ENCODE data around the gene OTC.

Gene OTC

DNA sequence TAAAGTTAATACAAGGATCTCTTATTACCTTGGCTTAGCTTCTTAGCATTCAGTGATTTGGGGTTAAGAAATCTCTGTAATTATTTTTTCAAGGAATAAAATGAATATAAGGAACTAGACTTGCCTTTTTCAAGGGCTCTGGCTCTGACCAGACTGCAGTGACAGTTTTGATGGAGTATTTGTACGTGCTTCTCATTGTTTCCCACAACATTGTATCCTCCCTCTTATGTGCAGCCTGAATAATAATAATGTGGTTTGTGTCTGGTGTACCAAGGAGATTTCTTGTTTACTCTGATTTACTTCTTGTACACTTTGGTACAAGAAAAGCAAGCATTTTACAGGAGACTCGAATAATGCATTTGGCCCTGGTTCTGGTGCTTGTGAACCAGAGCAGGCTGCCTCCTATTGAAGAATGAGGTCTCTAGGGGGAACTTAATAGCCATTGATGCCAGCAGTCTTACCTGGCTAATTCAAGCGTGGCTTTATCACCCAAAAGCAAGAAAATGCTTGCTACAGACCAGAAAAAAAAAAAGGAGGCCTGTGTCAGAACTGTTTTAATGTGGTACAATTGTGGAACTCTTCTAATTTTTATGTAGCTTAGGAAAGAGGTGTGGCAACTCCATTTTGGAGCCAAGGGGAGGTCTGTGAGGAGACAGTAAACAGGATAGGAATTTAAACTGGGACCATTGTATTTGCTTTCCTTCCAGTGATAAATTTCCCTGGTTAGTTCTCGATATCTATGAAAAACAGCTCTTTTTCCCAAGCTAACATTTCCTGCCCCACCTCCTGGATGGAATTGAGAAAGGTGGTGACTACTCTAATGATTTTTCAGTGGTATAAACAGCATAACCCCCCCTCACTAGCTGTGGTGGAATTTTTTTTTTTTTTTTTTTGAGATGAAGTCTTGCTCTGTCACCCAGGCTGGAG lies 5.6 kb downstream of the OTC start:
- in situ Hi-C loops (cut with MboI; ENCODE audit: low sequenced_read_pairs), result no loop called here

DNA sequence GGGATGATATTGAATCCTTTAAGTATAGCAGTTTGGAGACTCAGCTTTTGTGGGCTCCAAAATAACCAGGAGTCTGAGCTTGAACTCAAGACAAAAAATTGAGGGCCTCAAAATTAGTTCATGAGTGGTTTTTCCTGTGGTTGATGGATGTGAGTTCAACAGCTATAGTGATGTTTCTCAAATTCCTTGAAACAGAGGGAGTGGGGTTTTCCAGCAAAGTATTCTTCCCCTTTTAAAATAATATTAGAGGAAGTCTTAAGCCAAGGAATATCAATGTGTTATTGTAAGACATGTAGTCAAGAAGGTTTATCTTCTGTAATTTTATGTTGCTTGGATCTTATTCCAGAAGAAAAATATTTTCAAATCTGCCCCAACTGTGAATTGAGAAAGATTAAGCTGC lies 10.6 kb downstream of the OTC start:
- in situ Hi-C loops (cut with MboI; ENCODE audit: low sequenced_read_pairs), result no loop called here

DNA sequence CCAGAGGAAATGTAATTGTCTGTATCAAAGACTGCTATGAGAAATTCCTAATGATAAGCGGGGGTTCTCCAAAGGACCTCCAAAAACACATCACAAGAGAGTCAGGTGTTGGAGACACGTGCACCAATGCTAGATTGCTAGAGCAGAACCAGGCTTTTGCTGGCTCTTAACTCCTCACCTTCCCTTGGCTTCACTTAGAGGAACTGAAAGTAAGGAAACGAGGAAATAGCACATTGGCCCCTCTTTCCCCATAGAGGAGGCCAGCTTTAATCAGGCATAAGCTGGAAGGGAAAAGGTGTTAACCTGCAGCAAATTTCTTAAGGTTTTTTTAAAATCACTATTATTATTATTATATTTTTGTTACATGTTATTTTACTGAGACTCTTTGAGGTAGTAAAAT lies 13.6 kb downstream of the OTC start:
- in situ Hi-C loops (cut with MboI; ENCODE audit: low sequenced_read_pairs), result no loop called here

DNA sequence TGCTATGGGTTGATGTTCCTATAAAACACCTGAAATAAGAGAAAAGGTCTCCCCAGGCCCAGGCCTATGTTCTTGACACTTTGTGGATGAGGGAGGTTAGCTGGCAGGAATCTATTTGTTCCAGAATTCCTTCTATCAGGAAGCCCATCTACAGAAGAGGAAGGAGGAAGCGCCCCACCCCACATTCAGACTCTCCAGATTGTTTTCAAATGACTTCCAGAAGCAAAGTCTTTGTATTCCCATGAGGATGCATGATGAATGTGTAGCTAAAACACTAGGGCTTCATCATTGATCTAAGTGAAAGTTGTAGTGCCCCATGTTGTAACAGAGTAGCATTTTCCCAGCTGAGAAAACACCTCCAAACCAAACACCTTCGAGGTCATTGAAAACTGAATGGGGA lies 16.4 kb downstream of the OTC start:
- in situ Hi-C loops (cut with MboI; ENCODE audit: low sequenced_read_pairs), result no loop called here

DNA sequence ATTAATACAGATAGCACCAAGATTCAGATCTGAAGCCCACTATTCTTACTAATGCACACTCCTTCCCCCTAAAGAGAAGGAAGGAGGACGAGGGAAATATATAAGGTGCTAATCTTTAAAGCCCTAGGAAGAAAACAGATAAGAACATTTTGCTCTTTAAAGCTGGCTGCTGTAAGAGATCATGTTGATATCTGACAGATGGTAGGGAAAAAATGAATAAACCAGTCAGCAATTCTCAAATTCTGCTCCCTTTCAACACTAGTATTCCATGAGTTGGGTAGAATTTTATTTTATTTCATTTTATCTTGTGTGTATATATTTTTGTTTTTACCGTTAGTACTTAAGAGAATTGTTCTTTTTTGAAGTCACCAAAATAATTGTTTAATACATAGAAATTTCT lies 19.2 kb downstream of the OTC start:
- in situ Hi-C loops (cut with MboI; ENCODE audit: low sequenced_read_pairs), result no loop called here

DNA sequence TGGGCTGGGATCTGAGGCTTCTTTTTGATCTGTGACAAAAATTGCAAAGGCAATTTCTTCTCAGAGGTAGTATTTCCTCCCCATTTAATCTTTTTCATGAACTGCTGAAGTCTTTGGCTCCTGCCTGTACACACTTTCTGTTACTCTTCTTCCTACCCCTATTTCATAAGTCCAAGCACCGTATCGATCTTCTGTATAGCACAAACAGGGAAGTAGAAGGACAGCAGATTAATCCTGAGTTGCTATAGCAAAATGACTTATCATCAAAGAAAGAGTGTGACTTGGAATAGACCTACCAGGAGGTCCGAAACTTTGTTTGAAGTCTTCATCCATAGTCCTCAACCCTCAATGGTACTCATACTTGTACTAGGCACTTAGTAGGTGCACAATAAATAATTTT lies 22.0 kb downstream of the OTC start:
- in situ Hi-C loops (cut with MboI; ENCODE audit: low sequenced_read_pairs), result no loop called here

DNA sequence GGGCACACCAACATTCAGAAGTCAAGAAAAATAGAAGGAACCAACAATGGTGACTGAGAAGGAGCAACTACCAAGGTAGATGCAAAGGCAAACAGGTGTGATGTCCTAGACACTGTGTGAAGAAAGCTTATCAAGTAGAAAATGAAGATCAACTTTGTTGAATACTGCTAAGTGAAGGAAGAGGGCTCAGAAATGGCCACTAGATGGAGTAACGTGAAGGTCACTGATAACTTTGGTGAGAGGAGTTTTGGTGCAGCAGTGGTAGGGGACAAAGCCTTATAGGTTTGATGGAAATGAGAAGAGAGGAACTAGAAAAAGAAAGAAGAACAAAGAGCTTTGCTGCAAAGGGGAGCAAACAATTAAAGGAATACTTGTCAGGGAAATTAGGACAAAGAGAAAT lies 23.5 kb downstream of the OTC start:
- in situ Hi-C loops (cut with MboI; ENCODE audit: low sequenced_read_pairs), result no loop called here

DNA sequence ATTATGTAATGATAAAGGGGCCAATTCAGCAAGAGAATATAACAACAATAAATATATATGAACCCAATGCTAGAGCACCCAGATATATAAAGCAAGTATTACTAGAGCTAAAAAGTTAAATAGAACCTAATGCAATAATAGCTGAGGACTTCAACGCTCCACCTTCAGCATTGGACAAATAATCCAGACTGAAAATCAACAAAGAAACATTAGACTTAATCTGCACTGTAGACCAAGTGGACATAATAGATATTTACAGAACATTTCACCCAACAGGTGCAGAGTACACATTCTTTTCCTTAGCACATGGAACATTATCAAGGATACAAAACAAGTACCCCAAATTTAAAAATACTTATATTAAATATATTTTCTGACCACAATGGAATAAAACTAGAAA lies 24.3 kb downstream of the OTC start:
- in situ Hi-C loops (cut with MboI; ENCODE audit: low sequenced_read_pairs), result no loop called here

DNA sequence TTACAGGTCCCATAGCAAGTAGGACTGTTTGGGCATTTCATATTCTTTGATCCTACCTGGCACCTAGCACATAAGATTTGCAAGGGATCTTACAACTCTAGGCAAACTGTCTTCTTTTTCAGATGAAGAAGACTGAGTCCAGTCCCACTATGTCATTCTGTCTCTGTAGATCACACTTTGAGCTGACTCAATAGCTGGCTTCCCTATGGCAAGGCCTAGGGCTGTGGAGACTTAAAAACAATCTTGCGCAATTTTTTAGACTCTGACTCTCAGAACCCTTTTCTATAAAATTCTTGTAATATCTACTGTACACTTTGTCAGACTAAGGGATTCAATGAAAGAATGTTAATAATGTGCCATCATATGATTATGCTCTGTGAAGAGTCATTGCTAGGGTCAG lies 26.7 kb downstream of the OTC start:
- in situ Hi-C loops (cut with MboI; ENCODE audit: low sequenced_read_pairs), result no loop called here

DNA sequence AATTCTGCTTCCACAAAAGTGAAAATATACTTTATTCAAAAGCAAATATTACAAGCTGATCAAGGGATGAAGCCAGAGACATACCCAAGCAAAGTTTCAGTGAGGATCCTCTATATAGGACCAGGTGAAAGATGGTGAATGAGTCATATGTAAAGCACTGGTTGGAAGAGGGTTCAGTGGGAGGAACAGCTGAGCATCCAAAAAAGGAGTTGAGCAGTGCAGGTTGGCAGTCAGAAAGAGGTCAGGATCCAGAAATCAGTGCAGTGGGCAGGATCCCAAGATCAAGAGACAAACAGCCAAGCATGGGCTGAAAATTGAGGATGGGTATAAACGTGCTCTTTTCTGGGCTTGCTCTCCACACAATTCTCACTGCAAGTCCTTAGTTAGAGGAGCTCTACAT lies 30.3 kb downstream of the OTC start:
- in situ Hi-C loops (cut with MboI; ENCODE audit: low sequenced_read_pairs), result no loop called here

DNA sequence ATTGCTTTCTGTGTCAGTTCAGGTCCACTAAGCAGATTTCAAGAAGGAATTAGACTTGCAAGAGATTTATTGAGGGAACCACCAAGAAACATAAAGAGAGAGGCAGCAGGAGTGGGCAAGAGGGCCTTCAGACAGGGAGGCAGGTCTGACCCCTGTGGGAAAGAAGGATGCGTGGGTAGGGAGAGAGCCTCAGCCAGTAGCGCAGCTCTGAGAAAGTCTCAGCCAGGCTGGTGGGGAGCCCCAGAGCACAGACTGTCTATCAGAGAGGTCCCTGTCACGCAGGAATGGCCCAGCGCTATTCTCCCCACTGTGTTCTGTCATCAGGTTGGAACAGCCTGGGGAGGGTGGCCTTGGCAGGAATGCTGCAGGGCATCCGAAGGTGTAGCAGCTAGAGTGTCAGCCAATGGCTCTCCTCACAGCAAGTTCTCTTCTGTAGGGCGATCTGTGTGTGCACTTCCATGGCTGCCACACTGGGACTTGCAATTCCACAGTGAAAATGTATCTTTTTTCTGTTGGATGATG lies 48.0 kb downstream of the OTC start:
- in situ Hi-C loops (cut with MboI; ENCODE audit: low sequenced_read_pairs), result no loop called here

DNA sequence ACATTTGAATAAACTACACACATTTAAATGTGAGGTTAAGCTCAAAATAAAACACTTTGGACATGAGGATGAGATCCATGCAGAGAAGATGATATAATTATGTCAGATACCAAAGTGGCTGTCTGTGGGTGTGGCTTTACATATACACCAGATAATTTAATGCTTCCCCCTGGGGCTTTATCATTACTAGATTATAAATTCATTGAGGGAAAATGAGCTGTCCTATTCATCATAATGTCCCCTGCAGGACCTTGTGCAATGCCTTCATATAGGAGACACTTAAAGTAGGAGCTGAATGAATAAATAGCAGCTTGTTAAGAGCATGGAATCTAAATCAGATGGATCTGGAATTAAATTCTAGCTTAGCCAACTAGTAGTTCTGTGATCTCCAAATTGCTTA lies 49.7 kb downstream of the OTC start:
- in situ Hi-C loops (cut with MboI; ENCODE audit: low sequenced_read_pairs), result no loop called here

DNA sequence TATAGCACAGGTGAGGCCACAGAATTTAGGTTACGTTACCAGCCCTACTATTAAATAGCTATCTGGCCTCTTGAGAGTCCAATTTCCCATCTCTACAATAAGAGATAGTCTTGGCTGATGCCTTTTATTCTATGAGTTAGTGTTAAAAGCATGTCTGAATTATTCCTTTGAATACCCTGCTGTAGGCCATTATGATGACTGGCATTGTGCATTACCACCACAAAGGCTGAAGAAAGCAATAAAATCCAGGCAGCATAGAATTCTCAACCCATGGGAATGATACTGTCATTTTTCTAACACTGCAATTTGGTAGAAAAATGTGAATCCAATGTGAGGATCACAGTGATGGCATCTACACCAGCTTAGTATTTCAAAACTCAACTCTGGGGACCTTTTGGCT lies 51.4 kb downstream of the OTC start:
- in situ Hi-C loops (cut with MboI; ENCODE audit: low sequenced_read_pairs), result no loop called here

DNA sequence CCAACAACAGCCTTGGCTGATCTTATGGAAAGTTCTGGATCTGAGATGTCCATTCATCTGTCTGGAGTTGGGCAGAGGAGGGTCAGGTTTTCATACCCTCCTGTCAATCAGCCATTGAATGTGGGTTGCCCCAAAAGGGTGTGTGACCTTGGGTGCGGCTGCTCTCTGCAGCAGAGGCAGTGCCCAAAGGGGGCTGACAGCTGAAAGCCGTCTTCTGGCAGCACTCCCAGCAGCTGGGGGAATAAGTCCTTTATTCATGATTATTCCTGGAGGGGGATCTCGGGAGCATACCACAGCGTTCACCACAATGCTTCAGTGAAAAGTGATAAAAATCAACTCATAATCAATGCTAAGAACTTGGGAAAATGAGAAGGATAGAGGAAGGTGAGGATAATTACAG lies 54.7 kb downstream of the OTC start:
- in situ Hi-C loops (cut with MboI; ENCODE audit: low sequenced_read_pairs), result no loop called here

DNA sequence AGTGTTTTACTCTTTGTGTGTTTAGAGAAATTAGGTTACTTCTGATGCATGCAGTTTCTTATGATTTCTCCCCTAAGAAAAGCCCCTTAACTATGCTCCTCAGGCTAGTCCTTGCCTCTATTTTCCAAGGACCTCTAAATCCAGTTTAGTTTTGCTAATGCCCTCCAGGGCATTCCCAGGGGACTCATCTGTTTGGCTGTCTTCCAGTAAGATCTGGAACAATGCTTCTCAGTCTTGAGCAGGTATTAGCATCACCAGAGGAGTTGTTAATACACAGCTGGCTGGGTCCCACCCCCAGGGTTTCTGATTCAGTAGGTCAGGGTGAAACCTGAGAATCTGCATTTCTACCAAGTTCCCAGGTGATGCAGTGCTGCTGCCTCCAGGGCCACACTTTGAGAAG lies 56.9 kb downstream of the OTC start:
- in situ Hi-C loops (cut with MboI; ENCODE audit: low sequenced_read_pairs), result no loop called here

DNA sequence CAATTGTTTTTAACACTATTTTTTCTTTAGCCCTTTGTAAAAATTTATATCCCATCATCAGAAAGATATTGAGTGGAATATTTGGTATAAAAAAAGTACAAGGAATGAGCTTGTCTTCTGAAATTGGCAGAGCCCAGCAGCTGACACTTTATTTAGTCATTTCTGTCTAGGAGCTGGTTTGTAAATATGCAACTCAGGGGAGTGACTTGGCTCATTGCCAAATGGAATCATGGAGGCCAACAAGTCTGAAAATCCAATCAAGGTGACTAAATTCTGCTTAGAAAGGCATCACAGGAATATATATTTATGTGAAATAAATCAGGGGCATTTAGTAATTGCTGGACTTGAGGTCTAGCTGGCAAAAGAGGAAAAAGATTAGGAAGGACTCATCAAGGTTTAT lies 74.4 kb downstream of the OTC start:
- in situ Hi-C loops (cut with MboI; ENCODE audit: low sequenced_read_pairs), result no loop called here

DNA sequence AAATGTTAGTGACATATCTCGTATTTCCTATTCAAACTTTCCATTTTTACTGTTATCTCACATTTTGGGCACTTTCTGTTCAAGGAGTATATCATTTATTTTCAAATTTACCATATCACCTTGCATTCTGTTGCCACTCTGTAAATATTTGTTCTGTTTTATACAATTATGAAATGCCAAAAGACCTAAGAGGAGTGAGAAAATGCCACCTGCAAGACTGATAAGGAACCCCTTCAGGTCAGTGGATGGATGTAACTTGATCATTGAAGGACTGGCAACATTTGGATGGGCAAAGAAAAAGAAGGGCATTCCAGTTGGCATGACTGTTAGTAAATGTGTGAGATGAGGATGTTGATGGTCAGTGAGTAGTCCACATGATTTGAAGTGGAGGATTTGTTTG lies 79.1 kb downstream of the OTC start:
- in situ Hi-C loops (cut with MboI; ENCODE audit: low sequenced_read_pairs), result no loop called here

DNA sequence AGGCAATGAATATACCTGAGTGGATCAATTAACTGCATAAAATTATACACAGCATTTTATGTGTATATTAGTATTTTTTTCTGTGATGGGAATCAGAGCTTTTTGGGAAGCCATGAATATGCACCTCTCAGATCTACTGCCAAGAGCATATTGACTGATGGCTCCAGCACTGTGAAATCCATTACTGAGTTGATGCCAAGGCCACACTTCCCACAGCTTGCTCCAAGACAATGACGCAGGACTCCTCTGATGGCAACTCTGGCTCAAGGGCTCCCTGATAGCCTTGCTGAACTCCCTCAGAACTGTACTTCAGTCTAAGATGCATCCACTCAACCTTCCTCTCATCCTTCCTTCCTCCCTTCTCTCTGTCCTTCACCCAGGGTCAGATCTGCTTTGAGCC lies 82.7 kb downstream of the OTC start:
- in situ Hi-C loops (cut with MboI; ENCODE audit: low sequenced_read_pairs), result no loop called here

DNA sequence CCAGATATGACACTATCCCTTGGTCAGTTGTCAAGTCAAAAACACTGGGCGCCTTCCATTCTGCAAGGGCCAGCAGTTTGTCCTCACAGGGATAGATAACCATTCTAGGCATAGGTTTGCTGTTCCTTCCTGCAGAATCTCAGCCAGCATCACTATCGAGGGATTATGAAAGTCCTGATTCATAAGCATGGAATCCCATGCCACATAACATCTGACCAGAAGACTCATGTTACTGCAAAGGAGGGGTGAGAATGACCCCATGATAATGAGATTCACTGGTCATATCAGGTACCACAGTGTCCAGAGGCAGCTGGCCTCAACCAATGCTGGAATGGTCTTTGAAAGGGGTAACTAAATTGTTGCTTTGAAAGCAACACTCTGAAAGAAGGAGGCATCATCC lies 84.7 kb downstream of the OTC start:
- in situ Hi-C loops (cut with MboI; ENCODE audit: low sequenced_read_pairs), result no loop called here

DNA sequence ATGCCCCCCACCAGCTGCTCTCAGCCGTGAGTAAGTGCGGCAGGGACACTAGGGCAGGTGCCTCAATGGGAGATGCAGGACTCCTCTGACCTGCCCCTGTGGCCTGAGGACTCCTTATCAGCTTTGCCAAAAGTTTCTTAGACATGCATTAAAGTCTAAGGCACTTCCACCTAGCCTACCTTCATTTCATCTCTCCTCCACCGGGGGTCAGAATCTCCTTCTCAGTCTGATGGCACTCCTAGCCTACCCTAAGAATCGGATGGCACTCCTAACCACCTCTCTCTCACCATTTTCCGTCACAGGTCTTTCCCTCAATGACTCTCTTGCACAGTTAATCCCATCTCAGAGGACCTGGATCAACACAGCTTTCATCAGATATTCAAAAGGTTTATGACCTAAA lies 85.9 kb downstream of the OTC start:
- in situ Hi-C loops (cut with MboI; ENCODE audit: low sequenced_read_pairs), result no loop called here

DNA sequence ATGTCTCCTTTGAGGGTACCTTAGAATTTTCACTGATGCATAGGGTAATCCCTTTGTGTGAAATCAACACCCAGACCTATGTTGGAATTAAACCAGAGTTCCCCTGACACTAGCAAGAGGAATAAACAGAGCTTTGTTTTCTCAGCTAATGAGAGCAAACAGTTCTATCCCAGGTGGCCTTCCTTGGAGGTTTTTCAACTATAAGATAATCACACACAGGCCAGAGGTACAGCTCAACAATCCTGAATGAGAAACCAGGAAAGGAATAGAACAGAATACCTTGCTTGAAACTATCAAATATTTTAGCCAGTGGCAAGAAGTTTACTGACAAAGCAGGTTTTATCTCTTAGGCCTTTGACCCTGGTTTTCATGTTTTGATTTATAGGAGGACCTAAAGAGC lies 100.2 kb downstream of the OTC start:
- in situ Hi-C loops (cut with MboI; ENCODE audit: low sequenced_read_pairs), result no loop called here

DNA sequence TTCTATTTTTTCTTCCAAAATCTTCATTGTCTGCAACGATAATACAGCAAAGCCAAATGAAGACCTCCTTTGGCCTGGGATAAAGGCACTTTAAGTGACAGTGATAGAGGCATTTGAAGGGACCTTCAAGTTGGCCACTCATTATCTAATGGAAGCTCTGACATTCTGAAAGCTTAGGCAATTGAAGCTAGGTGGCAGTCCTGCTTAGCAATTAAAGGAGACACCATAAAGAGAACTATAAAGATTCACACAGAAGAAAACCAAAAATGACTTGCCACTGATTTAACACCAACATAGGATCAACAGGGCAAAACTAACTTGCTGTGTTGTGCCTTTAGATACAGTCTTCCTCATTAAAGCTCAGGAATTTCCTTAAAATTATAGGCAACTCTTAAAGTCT lies 105.7 kb downstream of the OTC start:
- in situ Hi-C loops (cut with MboI; ENCODE audit: low sequenced_read_pairs), result no loop called here

DNA sequence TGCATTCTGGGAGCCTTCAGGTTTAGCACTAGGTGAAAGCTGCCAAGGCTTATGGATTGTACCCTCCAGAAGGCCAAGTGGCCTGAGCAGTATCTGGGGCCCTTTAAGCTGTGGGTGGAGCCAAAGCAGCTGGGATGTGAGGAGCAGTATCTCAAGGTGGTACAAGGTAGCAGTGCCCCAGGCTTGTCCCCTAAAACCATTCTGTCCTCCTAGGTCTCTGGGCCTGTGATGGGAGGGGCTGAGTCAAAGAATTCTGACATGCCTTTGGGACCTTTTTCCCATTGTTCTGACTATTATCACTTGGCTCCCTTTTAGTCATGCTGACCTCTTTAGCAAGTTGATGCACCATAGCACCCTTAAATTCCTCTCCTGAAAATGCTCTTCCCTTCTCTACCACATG lies 109.9 kb downstream of the OTC start:
- in situ Hi-C loops (cut with MboI; ENCODE audit: low sequenced_read_pairs), result no loop called here
